ENCODE measurements around the gene BRI3BP.

BRI3BP gene, protein sequence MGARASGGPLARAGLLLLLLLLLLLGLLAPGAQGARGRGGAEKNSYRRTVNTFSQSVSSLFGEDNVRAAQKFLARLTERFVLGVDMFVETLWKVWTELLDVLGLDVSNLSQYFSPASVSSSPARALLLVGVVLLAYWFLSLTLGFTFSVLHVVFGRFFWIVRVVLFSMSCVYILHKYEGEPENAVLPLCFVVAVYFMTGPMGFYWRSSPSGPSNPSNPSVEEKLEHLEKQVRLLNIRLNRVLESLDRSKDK

DNA sequence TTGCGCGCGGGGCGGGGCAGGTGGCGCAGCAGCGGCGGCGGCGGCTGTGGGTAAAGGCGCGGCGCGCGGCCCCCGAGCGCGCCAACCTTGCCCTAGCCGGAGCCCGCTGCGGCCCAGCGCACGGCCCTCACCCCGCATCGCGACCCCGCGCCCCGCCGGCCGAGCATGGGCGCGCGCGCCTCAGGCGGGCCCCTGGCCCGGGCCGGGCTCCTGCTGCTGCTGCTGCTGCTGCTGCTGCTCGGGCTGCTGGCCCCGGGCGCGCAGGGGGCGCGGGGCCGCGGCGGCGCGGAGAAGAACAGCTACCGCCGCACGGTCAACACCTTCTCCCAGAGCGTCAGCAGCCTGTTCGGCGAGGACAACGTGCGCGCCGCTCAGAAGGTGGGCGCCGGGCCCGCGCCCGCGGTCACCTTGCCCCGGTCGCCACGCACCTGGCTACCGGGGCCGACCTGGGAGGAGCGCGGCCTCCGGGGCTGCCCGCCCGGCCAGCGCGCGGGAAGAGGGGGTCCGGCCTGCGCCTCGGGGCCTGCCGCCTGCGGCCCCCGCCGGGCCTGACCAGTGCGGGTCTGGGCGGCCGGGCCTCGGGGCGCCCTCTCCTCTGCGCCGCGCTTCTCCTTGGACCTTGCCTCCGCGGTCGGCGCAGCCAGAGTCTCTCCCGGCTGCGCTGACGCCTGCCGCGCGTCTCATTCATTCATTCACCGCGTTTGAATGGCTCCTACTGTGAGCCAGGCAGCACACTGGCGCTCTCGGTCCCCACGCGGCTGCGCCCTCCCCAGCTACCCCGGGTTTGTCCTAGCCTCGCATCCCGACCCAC lies at the start of gene BRI3BP:
Gene BRI3BP (plus strand): TSS at position 20 of the 811 bp plus-strand sequence. CDS start 146 bp downstream, at position 166.
- peak; percentile 2 to 21 for DNase-seq

DNA sequence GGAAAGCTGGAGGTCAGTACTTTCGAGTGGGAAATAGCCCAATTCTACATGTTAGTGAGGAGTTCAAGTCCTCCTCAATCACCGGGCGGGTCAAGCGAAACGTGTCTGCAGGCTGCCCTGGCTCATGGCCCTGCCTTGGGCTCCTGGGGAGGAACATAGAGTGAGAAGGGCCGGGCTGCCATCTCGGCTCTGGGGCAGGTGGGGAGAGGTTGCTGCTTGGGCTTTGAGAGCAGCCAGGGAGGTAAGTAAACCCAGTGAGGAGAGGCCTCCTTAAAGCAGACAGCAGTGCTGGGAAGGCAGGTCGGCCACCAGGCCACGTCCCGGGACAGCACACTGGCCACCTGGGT lies 47.0 kb upstream of the BRI3BP start:
- DNase-seq: no peak

DNA sequence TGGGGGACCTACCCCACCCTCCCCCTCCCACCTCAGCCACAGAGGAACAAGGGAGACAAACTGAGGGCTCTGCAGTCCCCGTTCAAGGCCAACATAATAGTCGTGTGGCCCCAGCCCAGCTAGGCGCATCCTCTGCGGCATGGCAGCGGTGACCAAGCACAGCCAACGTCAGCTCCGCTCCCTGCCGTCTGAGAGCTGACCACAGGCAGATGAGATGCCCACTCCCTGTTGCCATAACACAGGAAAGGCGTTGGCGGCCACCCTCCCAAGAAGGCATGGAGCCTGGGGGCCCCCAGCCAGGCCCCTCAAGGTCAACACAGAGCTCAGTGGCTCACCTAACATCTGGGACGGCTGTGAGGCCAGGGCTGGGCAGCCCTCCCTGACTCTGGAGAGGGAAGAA lies 46.4 kb upstream of the BRI3BP start:
- DNase-seq: no peak

DNA sequence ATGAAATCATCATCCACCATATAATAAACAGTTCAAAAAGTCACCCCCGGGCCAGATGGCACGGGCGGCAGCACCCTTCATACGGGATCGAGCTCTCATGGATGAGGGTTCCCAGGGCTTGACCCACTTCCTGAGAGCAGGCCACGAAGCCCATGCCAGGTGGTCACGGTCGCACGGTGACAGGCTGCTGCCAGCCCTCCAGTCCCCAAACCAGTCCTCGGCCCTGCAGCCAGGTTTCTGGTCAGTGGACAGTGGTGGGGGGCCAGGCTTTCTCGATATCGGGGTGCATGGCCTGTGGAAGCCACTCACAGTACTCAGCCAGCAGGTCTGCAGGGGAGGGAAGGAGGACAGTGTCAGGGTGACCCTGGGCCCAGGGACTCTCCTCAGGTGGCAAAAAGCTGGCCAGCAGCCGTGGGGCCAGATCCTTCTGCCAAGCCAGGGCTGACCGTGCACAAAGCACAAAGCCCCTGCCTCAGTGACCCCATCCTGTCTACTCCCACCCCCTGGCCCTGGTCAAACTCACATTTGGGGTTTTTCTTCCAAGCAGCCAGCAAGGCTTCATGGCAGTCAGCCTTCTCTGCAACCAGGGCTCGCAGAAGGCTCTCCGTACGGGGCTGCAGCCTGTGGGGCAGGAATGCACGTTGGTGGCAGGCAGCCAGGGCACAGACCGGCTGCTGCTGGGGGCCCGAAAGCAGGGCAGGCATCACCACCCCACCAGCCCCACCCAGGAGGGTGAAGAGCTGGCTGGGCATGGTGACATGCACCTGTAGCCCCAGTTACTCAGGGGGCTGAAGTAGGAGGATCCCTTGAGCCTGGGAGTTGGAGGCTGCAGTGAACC lies 45.7 kb upstream of the BRI3BP start:
- DNase-seq: no peak

DNA sequence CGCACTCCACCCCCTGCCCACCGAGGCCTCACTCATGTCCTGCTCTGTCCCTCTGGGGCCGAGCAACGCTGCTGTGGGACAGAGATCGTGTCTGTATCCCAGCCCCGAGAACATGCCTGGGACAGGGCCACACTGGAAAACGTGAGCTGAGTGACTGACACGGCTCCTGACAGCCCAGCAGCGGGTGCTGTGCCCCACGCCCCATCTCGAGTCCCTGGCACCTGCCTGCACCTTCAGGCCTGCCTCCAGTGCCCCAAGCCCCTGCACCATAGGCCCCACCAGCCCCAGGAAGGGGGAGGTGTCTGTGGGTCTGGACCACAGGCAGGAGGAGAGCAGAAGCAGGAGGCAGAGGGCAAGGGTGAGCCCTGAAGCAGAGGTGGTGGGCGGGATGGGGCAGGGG lies 44.4 kb upstream of the BRI3BP start:
- no peak for DNase-seq

DNA sequence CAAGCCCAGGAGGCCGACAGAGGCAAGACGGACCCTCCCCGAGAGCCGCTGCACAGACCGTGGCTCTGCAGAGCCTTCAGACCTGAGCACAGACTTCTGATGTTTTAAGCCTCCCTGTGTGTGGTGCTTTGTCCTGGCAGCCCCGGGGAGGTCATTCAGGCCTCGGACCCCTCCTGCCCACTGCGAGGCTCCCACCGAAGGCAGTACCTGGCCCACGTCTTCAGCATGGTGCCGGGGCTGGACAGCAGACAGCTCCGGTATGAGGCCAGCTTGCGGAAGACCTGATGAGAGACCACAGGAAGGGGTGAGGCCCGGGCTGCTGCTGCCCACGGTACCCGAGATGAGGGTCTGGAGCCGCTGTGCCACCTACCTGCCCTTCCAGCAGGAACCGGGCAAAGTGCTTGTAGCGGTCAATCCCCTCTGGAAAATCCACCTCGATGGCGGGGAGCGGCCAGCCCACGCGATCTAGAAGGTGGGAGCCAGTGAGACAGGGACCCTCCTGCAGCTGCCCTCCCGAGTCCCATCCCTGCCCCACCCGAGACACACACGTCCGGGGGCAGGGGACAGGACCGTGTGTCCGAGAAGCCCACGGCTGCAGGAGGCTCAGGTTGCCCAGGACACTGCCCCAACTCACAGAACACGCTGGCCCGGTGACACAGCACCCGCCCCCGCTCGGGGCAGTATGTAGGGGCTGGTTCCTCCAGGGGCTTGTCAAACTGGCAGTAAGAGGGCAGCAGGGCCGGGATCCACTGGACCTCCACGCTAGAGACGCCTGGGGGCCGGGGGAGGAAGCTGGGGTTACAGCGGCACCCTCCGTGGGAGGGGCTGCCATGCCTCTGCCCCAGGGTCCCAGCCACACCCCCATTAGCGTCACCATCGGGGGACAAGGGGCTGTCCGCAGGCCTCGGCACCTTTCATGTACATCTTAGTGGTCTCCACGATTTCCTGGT lies 43.4 kb upstream of the BRI3BP start:
- no peak for DNase-seq

DNA sequence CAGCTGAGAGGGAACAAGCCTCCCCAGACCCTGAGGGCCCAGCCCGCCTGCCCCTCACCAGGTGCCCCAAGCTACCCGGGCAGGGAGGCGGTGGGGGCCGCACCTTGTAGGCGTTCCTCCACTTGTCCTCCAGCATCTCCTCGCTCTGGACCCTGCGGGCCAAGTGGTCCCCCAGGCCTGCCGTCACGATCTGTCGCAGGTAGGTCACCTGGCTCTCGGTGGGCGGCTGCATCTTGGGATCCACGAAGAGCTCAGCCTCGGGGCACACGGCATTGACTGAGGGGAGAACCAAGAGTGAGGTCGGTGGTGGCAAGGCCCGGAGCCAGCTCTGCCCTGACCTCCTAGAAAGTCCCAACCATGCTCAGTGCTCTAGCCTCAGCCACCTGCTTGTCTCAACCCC lies 41.1 kb upstream of the BRI3BP start:
- no peak for DNase-seq

DNA sequence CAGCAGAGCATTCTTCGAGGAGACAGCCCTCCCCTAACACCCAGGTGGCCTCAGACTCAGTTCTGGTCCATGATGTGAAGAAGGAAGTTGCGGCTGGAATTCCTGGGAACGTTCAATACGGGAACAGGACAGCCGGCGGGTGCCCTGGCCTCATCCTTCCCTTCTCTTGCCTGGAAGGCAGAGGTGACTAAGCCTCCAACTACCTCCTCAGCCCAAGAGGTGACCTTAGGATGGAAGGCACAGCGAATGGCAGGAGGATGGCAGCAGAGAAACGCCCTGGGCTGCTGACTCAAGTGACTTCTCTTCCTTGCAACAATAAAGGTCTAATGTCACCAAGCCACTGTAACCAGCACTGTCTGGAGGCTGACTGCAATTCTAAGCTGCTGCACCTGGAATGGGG lies 40.6 kb upstream of the BRI3BP start:
- no peak for DNase-seq

DNA sequence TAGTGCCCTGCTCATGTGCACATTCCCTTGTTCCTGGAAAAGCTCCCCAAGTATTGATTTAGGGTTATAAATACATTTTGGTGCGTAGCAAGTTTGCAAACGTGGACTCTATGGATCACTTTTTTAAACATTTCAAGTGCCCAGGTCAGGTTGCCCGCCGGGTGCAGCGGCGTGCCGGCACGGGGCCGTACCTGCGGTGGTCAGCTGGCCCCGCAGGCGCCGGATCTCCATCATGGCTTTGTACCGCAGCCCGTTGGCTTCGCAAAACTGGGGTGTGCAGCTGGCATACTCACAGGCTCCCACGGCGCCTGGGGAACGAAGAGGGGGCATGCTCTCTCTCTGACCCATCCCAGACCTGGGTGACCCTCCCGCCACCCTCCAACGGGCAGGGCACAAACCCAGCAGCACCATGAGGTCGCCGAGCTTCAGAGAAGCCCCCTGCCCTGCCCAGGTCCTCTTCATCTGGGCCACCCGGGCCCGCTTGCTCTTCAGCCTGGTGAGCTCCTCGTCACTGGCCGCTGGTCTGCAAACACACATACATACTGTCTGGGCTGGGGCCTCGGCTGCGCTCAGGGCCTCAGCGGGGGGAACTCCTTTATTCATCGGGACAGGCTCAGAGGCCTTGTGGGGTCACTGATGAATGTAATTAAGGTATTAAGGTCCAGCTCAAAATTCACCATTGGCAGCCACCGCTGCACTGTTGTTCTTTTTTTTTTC lies 39.6 kb upstream of the BRI3BP start:
- no peak for DNase-seq

DNA sequence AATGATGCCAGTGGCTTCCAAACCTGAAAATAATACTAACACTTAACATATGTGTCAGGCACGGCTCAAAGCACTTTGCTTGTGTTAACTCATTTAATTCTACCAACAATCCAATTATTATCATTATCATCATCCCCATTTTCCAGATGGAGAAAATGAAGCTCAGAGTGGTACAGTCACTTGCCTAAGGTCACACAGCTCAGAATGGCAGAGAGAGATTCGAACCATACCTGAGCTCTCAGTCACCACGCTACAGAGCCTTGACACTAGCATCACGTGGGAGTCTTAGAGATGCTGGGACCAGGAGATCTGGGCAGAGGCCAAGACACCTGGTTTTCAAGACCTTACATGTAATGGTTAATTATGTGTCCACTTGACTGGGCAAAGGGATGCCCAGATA lies 38.7 kb upstream of the BRI3BP start:
- DNase-seq: no peak

DNA sequence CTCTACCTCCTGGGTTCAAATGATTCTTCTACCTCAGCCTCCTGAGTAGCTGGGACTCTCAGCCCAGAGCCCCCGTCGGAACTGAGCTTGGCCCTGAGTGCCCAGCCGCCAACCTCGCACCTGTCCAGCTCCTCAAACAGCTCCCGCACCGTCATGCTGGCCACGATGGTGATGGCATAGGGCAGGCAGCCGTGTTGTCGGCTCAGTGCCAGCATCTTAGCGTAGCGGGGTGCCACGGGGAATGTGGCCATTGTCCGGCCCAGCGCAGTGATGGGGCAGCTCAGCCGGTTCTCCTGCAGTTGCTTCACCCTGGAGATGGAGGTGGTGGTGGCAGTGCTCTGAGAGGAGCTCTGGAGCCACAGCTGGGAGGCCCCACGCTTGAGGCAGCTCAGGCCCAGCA lies 36.9 kb upstream of the BRI3BP start:
- DNase-seq: no peak

DNA sequence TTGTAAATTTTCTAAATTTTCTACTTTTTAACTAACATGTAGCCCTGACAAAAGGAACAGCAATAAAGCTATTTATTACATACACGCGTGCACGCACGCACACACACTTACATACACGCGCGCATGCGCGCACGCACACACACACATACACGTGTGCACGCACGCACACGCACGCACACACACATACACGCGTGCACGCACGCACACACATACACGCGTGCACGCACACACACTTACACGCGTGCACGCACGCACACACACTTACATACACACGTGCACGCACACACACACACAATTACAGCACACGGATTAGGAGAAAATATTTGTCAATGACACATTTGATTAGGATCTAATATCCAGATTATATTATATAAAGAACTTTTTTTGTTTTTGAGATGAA lies 32.4 kb upstream of the BRI3BP start:
- no peak for DNase-seq

DNA sequence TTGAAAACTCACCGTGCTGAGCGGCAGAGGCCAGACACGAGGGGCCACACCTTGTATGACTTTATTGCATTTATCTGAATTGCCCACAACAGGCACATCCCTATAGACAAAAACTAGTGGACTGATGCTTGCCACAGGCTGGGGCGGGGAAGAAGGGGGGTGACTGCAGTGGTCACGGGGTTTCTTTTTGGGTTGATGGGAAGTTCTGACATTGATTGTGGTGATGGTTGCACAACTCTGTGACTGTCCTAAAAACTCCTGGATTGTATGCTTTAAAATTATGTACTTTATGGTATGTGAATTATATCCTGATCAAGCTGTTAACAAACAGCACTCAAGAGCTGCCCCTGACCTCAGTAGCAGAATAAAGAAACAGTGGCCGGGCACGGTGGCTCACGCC lies 30.2 kb upstream of the BRI3BP start:
- DNase-seq: no peak

DNA sequence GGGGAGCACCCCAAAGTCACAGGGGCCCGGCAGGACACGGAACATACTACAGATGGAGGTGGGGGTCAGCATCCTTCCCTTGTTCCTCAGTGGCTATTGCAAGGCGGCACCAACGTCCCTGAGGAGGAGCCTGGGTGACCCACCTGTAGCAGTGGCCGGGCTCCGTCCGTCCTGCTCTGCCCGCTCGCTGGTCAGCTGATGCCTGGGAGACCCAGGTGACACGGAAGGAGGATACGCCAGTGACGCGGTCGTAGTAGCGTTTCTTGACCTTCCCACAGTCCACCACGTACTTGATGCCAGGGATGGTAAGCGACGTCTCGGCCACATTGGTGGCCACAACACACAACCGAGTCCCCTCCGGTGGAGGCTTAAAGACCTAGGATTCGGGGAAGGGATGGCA lies 29.2 kb upstream of the BRI3BP start:
- DNase-seq: no peak

DNA sequence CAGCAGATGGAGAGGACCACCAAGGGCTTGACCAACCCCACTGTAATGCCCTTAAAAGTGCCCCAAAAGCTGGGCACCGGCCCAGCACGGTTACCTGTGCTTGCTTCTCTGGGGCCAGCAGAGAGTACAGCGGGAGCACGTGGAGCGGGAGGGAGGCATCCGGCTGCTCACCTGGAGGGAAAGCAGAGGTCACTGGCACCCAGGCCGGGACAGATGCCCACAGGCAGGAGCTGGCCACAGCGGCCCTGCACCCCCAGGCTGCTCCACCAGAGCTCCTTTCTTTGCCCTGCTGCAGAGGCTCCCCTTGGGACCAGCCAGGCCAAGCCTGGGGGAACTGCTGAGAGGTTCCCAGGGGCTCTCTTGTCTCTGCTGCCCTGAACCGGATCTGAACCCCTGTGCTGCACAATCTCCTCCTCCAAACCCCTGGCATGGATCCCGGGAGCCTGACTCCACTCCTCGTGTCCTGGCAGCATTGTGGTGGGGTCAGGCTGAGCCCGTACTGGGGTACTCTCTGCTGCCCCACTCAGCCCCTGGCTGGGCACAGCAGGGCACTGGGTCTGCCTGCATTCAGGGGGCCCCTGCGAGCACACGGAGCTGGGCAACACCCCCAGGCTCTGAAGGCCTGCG lies 28.5 kb upstream of the BRI3BP start:
- DNase-seq: no peak

DNA sequence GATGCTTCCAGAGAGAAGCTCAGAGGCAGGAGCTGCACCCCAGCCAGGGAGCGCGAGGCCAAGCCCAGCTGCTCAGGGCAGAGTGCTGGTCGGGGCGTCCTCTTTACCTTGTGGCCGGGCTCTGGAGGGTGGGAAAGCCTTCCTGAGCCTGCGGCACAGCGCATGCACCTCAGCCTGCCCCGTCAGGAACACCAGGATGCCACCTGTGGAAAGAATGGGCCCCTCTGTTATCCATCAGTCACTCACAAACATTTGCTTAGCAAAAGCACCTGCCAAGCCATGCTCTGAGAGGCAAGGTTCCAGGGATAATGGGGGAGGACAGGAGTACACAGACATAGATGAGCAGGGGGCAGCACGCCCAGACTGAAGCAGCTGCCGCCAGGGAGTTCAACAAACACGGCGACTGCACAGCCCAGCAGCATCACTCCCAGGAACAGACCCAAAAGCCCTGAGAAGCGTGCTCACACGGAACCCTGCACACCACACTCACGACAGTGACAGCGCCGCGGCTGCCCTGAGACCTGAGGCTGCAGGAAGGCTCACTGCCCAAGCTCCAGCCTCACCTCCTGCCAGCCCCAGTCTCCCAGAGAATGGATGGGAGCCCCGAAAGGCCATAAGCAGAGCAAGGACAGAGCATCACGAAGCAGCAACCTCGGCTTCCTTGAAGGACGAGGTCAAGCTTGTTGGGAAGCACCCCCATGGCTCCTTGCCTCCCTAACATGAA lies 26.3 kb upstream of the BRI3BP start:
- DNase-seq: no peak

DNA sequence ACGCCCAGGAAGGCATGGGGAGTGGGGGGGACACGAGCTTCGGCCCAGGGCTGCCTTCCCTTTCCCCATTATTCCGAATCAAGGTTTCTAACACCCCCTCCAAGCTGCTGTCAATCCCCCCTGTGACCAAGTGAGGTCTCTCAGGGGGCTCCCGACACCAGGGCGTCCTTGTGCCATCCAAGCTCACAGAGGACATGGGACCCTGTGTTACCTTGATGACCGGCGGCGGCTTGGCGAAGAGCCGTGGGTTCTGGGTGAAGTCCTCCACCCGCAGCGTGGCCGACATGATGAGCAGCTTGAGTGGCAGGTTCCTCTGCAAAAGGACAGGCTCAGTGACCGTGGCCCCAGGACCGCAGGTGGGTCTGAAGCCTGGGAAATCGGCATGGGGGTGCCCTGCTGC lies 24.8 kb upstream of the BRI3BP start:
- DNase-seq: no peak

DNA sequence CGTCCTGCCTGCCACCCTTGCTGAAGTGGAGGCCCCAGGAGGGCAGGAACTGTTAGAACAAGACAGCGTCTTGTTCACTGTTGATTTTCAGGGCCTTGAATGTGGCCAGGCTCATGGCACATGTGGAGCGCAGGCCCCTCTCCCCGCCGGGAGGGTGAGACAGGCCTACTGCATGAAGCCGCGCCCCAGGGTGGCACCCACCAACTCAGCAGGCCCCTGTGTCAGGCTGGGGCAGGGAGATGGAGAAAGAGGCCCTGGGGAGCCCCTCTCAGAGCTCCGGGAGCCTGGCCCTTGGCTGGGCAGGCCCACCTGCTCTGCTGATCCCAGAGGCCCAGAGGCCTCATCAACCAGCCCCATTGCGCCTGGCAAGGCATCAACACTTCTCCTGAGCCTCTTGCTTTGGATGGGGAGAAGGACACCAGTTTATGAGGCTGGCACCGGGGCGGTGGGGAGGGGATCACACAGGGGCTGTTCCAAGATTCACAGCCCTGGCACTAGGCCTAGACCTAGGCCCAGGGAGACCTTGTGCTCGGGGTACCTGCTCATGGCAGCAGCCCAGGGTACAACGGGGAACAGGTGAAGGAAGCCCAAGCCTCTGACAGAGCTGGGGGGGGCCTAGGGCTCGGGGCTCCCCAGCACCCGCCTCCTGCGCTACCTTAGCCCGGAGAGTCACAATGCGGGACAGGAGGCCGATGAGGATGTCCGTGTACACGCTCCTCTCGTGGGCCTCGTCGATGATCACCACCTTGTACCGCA lies 22.6 kb upstream of the BRI3BP start:
- no peak for DNase-seq

DNA sequence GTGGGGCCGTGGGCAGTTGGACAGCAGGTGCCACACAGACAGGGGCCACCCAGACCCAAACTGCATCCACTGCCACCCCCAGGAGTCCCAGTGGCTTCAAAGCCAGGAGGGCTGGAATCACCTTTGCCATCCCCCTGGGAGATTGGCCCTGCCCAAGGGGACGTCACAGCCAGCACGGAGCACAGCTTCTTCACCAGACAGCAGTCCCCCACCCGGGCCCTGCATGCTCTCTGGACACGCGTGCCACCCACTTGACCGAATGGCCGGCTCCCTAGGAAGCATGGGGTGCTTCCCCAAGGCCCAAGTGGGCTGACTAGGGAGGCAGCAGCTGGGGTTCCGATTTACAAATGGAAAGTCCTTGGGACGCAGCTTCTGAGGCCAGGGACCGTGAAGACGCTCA lies 21.8 kb upstream of the BRI3BP start:
- DNase-seq: no peak

DNA sequence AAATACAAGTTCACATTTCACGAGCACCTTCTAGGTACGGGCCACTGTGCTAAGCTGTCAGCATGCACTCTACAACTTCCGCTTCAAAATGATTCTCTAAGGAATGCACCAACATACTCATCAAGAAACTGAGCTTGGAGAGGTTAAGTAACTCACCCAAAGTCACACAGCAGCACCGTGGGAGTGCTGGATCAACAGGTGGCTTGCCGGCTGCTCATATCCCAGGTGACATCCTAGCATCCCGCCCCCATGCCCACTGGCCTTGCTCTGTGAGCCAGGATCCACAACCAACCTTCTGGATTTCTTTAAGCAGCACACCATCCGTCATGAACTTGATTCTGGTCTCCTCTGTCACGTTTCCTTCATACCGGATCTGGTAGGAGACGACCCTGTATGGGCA lies 21.2 kb upstream of the BRI3BP start:
- DNase-seq: no peak

All from bone marrow (tissue), 2 donors.